ENCODE results near the gene MAGEA9.

- TF ChIP-seq CTCF (conservative IDR thresholded peaks at IDR 0.05 in 1 of 2, IDR thresholded peaks at IDR 0.05 in 1 of 2; ENCODE audit: low read depth in 1 of 2, low read length in 2 of 2) = no peak
- TF ChIP-seq EZH2 (IDR thresholded peaks at IDR 0.05; ENCODE audit: low read length, missing control alignments) = no peak
Measured at GRCh38 chrX:149799095-149799714, 17.5 kb downstream of the MAGEA9 start.

Data from fibroblast of lung (primary cell).